Keratinocyte (primary cell): ENCODE data around the gene S100A6. TPM values are rescaled to one million over a fixed set of nuclear protein-coding genes. Genes with fewer than 3 reads are reported as not detected.

Experiments
- DNase-seq: peaks from one replicate; pipeline ENCODE4 v3.0.0-alpha.2; 2011; ENCODE audit warnings: low read depth, missing footprints, low spot score
- FAIRE-seq: peaks from 2 replicates; lab custom pipeline; 2011; peaks lifted over from hg19 to GRCh38; lab: Jason Lieb, UNC
- H2AFZ ChIP-seq: 2 replicates; pipeline ENCODE4 v1.6.0; 2012; ENCODE audit warnings: low read length, control low read depth, inconsistent platforms; ENCODE audit not compliant: control insufficient read depth
- H3K27ac ChIP-seq: 2 replicates; pipeline ENCODE4 v1.5.1; 2011; ENCODE audit warnings: low read length; ENCODE audit not compliant: control insufficient read depth, insufficient read depth
- H3K27me3 ChIP-seq: 3 replicates; pipeline ENCODE4 v1.6.0; 2011; ENCODE audit warnings: low read length; ENCODE audit not compliant: control insufficient read depth, insufficient read depth; ENCODE audit errors: extremely low read depth
- H3K36me3 ChIP-seq, 2 experiments: 2 replicates in 1 of 2; 3 replicates in 1 of 2; pipeline ENCODE4 v1.5.1; 2011; ENCODE audit warnings: low read length in 2 of 2, mild to moderate bottlenecking in 1 of 2; ENCODE audit not compliant: control insufficient read depth in 2 of 2, insufficient read depth in 2 of 2; ENCODE audit errors: extremely low read depth in 1 of 2
- H3K4me1 ChIP-seq: 3 replicates; pipeline ENCODE4 v1.5.1; 2011; ENCODE audit warnings: low read length; ENCODE audit not compliant: control insufficient read depth, insufficient read depth; ENCODE audit errors: extremely low read depth
- H3K4me2 ChIP-seq: 3 replicates; pipeline ENCODE4 v1.6.0; 2011; ENCODE audit warnings: low read depth, low read length; ENCODE audit not compliant: control insufficient read depth, insufficient read depth; ENCODE audit errors: extremely low read depth
- H3K4me3 ChIP-seq, 3 experiments: fragments of 200-600 bp in 1 of 3; sonication (generic) in 1 of 3; 2 replicates in 2 of 3; 3 replicates in 1 of 3; pipeline ENCODE4 v1.5.1; 2011 to 2016; ENCODE audit warnings: low read length in 3 of 3, mild to moderate bottlenecking in 3 of 3, control low read depth in 2 of 3, inconsistent platforms in 1 of 3, low read depth in 1 of 3, mixed read lengths in 1 of 3, mixed run types in 1 of 3, moderate library complexity in 1 of 3; ENCODE audit not compliant: control insufficient read depth in 2 of 3, insufficient read depth in 2 of 3; ENCODE audit errors: extremely low read depth in 1 of 3
- H3K79me2 ChIP-seq: 2 replicates; pipeline ENCODE4 v1.6.0; 2012; ENCODE audit warnings: low read length; ENCODE audit not compliant: control insufficient read depth, insufficient read depth
- H3K9ac ChIP-seq: 3 replicates; pipeline ENCODE4 v1.6.0; 2011; ENCODE audit warnings: low read length; ENCODE audit not compliant: control insufficient read depth, insufficient read depth; ENCODE audit errors: extremely low read depth
- H3K9me1 ChIP-seq: 3 replicates; pipeline ENCODE4 v1.6.0; 2011; ENCODE audit warnings: low read length; ENCODE audit not compliant: control insufficient read depth, insufficient read depth; ENCODE audit errors: extremely low read depth
- H3K9me3 ChIP-seq: 2 replicates; pipeline ENCODE4 v1.5.1; 2012; ENCODE audit warnings: low read depth, low read length; ENCODE audit not compliant: control insufficient read depth
- H4K20me1 ChIP-seq: 3 replicates; pipeline ENCODE4 v1.6.0; 2011; ENCODE audit warnings: low read length; ENCODE audit not compliant: control insufficient read depth, insufficient read depth; ENCODE audit errors: extremely low read depth
- CTCF ChIP-seq, 3 experiments: IDR thresholded peaks in 1 of 3; conservative IDR thresholded peaks in 1 of 3; optimal IDR thresholded peaks in 1 of 3; 2 replicates in 2 of 3; 3 replicates in 1 of 3; pipeline versions ENCODE3 to v1.5.1; 2011; ENCODE audit warnings: low read length in 3 of 3, mild to moderate bottlenecking in 3 of 3, moderate library complexity in 2 of 3, control low read depth in 1 of 3, inconsistent platforms in 1 of 3; ENCODE audit not compliant: insufficient read depth in 2 of 3; ENCODE audit errors: extremely low read depth in 1 of 3
- EZH2 ChIP-seq: IDR thresholded peaks from one replicate; pipeline ENCODE4 v1.6.1; 2012; ENCODE audit warnings: inconsistent platforms, mild to moderate bottlenecking, low read length, moderate library complexity
- dilution Hi-C: fragments of 300-500 bp; cut with MboI; formaldehyde crosslinking; loops from one replicate; pipeline ENCODE4 v1.7.0; 2020; ENCODE audit warnings: low sequenced_read_pairs; ENCODE audit not compliant: extremely low pct_ligation_motif_present
- polyA plus RNA-seq, 5 experiments: library from polyadenylated mRNA; depleted of rRNA in 3 of 5; stranded (reverse) in 3 of 5; stranded (forward) in 1 of 5; unstranded in 1 of 5; fragments of >200 nt; gene quantifications; 1 replicate in 1 of 5; 2 replicates in 3 of 5; 3 replicates in 1 of 5; pipeline versions ENCODE4 v1.2.1 to v1.2.3, GENCODE V29; 2011 to 2012; ENCODE audit warnings: missing spikeins in 2 of 5, low read depth in 1 of 5, low replicate concordance in 1 of 5

Gene S100A6
- polyA plus RNA-seq, 1 donor (not counting 4 experiments of a cell fraction or from before 2014, with no cell fraction given) = 2,598 TPM

- Histone ChIP-seq H4K20me1 (peaks cover 8% of the 10 kb centered on the region), H2AFZ (no peak overlapping the region), H3K36me3 (peaks cover 18 to 40% of the 10 kb centered on the region in 2 experiments), H3K27me3 (no peaks in the 10 kb centered on the region), H3K4me1 (peaks cover 8% of the 10 kb centered on the region), H3K79me2 (no peaks in the 10 kb centered on the region), H3K9me3 (no peaks in the 10 kb centered on the region), H3K4me2 (no peak overlapping the region), H3K27ac (no peak overlapping the region), H3K4me3 (no peak overlapping the region), H3K9ac (no peak overlapping the region), H3K9me1 (no peaks in the 10 kb centered on the region)
- FAIRE-seq (no peak), DNase-seq (no peak)
- TF ChIP-seq EZH2 (no peak), CTCF (optimal IDR thresholded peaks at IDR 0.05 in 1 of 3, IDR thresholded peaks at IDR 0.05 in 1 of 3, conservative IDR thresholded peaks at IDR 0.05 in 1 of 3; ENCODE audit: extremely low read depth in 1 of 3, insufficient read depth in 2 of 3, low read length in 3 of 3) (no peak)
- dilution Hi-C loops = no loop called here
Measured at GRCh38 chr1:153557877-153558276, 22.1 kb upstream of the S100A6 start.

GRCh38 chr1:153556348-153556747, 20.6 kb upstream of the S100A6 start:
- Histone ChIP-seq H3K9ac (no peak overlapping the region), H3K79me2 (no peaks in the 10 kb centered on the region), H2AFZ (no peak overlapping the region), H3K27me3 (no peaks in the 10 kb centered on the region), H3K9me1 (no peaks in the 10 kb centered on the region), H4K20me1 (no peaks in the 10 kb centered on the region), H3K4me3 (no peak overlapping the region), H3K4me2 (no peak overlapping the region), H3K4me1 (peaks cover 8% of the 10 kb centered on the region), H3K27ac (no peak overlapping the region), H3K9me3 (no peaks in the 10 kb centered on the region), H3K36me3 (peaks cover 18 to 31% of the 10 kb centered on the region in 2 experiments)
- FAIRE-seq (no peak), DNase-seq (no peak)
- dilution Hi-C loops = no loop called here
- TF ChIP-seq CTCF (optimal IDR thresholded peaks at IDR 0.05 in 1 of 3, IDR thresholded peaks at IDR 0.05 in 1 of 3, conservative IDR thresholded peaks at IDR 0.05 in 1 of 3; ENCODE audit: extremely low read depth in 1 of 3, insufficient read depth in 2 of 3, low read length in 3 of 3) (no peak), EZH2 (no peak)
